GM19397 (cell line): ENCODE results near the gene GAB4.

ENCODE experiments used
- ATAC-seq: cut with Tn5 transposase; IDR thresholded peaks from one replicate; pipeline ENCODE4 v1.9.1; 2021; ENCODE audit warnings: mild to moderate bottlenecking, moderate library complexity; ENCODE audit not compliant: unreplicated experiment

The GAB4 gene

DNA sequence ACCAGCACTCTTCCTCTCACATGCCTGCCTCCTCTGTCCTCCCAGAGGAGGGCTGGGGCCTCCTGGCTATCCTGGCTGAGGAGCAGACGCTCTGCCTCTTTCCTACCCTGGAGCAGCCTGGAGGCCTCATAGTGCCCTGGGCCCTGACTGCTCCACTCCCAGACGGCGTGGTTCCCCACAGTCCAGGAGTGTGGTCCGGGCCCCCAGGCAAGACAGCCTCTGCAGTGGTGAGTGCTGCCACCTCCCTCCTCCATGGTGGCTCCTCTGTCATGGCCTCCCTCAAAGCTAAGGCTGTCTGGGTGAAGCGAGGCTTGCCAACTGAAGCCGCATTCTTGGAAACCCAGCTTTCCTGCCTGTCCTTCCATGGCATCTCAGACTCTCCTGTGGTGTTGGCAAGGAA lies 19.8 kb downstream of the GAB4 start:
- ATAC-seq: no peak

DNA sequence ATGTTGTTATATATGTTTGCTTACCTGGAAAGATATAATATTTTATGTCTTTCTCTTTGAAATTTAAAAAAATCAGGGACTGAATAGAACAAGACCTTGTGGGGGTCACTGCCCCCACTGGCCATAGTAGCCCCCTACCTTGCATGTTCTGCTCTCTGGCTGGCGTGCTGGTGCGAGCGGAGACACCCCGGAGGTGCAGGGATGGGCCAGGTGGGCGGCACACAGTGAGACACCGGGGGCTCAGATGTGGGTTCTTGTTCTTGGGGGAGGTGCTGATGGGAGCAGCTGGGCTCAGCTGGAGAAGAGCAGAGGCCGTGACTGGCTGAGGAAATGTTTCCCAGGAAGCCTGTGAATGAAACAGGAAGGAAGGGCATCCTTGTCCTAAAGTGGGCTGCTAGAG lies 20.2 kb downstream of the GAB4 start:
- ATAC-seq: no peak

DNA sequence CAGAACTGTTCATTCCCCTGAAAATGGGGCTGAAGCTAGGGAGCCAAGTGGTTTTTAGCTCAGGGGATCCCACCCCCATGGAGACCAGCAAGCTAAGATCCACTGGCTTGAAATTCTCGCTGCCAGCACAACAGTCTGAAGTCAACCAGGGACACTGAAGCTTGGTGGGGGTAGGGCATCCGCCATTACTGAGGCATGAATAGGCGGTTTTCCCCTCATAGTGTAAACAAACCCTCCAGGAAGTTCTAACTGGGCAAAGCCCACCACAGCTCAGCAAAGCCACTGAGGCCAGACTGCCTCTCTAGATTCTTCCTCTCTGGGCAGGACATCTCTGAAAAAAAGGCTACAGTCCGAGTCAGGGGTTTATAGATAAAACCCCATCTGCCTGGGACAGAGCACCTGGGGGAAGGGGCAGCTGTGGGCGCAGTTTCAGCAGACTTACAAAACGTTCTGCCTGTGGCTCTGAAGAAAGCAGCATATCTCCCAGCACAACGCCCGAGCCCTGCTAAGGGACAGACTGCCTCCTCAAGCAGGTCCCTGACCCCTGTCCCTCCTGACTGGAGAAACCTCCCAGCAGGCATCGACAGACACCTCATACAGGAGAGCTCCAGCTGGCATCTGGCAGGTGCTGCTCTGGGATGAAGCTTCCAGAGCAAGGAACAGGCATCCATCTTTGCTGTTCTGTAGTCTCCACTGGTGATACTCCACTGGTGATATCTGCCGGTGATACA lies 32.7 kb downstream of the GAB4 start:
- no peak for ATAC-seq

DNA sequence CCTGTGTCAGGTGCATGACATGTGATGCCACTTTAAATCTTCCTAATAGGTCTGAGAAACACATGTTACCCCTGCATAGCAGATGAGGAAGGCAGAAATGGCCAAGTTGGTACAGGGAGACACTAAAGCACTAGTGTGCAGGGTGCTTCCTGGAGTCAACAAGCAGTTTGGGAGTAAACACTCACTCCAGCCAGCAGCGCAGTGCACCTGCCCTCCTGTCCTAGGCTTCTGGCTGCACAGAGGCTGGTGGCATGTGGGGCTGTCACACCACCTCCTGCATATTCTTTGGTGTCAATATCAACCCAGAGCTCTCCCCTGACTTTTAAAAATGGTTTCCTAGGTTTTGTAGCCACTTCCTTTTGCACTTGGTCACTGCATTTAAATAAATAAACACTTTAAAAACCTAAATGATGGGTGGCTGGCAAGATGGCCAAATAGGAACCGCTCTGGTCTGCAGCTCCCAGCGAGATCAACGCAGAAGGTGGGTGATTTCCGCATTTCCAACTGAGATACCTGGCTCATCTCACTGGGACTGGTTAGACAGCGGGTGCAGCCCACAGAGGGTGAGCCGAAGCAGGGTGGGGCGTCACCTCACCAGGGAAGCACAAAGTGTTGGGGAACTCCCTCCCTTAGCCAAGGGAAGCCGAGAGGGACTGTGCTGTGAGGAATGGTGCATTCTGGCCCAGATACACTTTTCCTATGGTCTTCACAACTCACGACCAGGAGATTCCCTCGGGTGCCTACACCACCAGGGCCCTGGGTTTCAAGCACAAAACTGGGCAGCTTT lies 33.5 kb downstream of the GAB4 start:
- no peak for ATAC-seq

DNA sequence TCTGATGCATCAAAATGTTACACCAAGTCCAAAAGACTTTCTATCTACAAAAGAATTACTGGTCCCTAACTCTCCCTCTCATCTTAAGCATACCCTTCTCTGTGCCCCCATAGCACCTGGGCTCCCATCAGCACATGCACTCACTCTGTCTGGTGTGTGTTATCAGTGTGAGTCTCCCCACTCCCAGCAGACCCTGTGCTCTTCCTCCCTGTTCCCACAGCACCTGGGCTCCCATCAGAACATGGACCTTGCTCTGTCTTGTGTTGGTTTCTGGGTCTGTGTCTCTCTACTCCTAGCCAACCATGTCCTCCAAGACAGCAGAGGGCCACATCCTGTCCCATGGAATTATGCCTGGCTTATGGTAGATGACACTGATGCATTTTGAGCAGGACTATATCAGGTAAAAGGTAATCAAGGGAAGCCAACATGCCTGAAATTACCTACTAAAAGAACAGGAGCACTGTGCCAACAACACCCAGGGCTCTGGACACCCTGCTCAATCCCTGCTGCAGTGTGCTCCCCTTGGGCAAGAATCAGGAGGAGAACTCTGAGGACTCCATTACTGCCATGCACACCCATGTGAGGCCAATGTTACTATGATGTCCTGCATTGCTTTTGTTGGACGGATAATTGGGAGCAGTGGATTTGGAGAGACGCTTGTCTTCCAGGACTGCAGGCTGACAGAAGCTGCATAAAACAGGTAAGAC lies 34.3 kb downstream of the GAB4 start:
- no peak for ATAC-seq

DNA sequence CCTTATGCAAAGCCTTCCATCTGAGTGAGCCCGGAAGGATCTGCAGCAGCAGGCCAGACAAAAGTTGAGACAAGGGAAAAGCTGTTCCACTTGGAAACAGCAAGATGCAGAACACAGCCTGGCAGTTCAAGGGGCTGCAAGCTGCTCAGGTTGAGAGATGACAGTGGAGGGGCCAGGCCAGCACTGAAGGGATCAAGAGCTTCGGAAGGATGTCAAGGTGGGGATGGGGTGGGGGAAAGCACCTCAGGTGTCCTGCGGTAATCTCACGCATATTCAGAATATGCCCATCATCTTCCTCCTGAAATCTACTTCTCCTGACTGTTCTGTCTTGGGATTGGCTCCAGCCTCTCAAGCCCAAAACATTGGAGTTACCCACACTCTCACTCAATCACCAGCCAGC lies 35.7 kb downstream of the GAB4 start:
- no peak for ATAC-seq

DNA sequence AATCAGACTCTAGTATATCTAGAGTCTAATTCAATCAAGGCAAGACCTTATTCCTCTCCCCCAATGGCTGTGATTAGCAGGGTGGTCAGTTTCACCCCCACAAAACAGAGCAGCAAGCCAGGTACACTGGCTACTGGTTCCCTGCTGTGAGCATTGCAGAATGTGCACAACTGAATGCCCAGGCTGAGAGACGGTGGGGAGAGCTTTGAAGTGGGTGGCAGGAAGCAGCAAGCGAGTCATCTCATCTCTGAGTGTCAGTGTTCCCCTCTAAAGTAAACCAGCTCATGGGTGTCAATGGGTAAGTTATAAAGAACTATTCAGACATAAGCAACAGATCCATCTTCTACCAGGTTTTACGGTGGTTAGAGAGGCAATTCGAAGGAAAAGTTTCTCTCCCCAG lies 37.6 kb downstream of the GAB4 start:
- ATAC-seq: no peak

DNA sequence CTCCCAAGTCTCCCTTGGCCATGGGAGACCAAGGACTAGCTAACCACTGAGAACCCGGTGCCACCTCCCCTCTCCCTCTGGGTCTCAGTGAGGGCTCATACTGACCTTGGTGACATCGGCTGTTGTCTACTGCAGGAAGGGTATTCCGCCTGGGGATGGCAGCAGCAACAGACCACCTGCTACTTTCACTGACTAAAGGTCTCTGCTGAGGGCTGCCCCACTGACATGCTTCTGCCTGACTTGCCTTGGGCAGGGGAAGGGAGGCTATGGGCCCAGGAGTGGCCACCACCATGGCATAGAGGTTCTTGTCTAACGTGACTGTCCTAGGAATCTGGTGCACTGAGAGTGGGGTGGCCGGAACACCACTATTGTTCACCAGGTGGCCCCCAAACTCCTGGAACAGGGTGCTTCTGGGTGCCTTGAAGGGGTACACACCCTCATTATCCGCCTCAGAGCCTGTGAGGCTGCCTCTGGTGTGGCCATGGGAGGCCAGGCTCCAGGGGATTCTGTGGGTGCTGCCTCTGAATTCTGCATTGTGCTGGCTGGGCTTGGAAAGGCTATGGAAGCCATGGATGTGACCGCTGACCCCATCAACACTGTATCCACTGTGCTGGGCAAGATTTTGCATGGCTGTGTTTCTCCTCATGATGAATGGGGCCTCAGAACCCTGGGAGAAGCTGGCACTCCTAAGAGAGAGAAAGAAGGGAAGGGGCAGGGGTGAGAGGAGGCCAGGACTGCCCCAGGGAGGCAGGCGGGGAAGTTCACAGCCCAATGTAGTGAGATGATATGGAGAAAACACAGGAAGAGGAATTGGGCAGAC lies 38.3 kb downstream of the GAB4 start:
- ATAC-seq: no peak

DNA sequence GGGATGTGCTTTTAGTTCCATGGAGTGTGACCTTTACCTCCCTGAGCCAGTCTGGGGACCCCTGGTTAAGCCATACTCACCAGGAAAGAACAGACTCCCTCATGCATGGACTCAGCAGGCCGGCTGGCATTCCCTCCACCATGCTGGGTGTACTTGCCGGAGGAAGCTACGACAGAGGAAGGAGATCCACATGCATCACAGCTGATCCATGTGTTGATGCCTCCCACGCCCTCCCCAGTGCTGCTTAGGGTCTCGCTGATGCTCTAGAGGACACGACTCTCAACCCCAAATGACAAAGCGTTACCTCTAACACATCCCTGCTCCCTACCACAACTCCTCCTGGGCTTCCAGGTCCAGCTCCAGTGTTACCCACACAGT lies 39.8 kb downstream of the GAB4 start:
- ATAC-seq: no peak

DNA sequence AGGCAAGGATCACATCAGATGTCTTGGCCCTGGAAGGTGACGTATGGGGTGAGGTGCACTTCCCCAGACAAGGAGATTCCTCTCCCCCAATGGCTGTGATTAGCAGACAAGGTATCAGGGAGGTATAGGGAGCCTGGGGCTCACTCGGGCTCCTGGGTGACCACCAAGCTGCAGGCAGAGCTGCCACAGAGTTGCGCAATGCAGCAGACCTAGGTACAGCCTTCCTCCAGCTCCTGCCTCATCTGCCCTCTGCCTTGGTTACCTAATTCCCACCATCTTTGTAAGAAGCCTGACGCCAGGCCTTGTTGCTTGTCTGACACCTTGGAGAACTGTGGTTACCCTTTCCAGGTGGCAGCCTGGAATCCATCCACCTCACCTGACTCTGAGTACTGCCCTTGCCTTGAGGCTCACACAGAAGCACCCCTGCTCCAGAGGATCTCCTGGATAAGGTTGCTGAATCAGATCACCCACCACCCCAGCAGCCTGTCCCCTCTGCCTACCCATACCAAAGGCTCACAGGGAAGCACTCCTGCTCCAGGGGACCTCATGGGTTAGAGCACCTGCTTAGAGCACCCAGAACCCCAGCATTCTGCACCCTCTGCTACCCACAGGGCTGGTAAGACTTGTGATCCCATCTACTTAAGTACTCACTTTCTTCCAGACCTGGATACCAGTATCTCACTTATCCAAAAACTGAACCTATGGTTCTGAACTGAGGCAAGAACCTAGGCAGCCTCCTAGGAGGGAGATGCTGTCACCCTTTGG lies 40.4 kb downstream of the GAB4 start:
- no peak for ATAC-seq

DNA sequence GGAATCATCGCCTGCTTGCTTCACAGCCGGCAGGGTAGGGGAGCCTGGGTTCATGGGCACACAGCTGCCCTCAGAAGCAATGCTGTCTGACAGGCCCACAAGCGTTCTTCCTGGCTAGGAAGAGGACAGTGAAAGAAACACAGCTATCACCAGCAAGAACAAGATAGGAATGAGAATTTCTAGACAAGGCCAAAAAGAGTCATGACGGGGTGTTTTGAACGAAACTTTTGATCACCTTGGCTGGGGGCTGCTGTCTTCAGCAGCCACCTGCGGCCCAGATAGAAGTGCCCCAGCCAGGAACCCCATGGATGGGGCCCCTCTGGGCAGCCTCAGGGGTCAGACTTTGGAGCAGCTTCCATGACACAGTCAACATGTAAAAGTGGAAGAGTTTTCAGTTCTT lies 41.8 kb downstream of the GAB4 start:
- ATAC-seq: no peak

DNA sequence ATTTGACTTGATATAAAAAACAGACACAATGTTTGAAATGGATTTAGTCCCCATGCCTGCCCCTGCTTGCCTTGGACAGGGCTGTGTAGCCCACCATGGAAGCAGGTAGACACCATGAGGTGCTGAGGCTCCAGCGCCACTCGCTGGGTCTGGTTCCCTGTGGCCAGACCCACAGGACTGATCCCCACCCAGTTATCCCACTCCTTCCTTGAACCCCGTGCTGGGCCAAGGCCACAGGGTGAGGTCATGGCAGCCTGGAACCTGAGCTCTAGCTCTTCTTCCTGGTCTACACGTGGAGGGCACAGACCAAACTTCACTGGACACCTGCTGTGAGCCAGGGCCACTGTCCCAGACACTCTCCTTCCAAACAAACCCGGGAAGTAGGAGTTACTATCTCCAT lies 42.5 kb downstream of the GAB4 start:
- ATAC-seq: no peak

DNA sequence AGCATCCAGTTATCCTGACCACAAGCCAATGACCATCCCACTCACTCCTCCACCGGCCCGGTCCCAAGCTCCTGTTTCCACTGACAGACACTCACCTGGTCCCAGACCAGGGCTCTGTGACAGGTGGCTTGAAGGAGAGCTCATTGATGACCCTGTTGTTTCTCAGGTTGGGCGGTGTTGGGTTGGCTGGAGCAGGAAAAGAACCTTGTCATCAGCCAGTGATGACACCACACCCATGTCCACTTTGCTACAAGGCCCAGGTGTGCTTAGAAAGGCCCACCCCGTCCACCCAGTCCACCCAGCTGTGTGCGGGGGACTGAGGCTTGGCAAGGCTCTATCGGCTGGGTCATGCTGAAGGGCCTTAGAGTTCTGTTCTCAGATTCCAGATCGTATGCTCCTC lies 42.9 kb downstream of the GAB4 start:
- no peak for ATAC-seq

DNA sequence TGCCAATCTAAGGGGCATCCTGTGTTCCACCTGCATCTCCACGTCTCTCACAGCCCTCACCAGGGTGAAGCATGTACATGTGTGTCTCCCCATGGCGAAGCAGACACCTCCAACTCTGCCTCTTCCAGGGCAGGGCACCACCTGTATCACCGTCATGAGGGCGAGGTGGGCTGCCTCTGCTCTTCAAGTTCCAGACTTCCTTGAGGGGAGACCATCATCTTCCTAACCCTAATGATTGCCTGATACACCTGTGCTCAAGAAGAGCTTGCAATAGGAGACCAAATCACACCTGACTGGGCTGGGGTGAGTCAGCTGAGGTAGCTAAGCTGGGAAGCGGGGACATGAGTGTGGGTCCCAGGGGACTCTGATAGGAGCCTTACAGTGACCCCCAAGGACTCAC lies 43.7 kb downstream of the GAB4 start:
- ATAC-seq: no peak

DNA sequence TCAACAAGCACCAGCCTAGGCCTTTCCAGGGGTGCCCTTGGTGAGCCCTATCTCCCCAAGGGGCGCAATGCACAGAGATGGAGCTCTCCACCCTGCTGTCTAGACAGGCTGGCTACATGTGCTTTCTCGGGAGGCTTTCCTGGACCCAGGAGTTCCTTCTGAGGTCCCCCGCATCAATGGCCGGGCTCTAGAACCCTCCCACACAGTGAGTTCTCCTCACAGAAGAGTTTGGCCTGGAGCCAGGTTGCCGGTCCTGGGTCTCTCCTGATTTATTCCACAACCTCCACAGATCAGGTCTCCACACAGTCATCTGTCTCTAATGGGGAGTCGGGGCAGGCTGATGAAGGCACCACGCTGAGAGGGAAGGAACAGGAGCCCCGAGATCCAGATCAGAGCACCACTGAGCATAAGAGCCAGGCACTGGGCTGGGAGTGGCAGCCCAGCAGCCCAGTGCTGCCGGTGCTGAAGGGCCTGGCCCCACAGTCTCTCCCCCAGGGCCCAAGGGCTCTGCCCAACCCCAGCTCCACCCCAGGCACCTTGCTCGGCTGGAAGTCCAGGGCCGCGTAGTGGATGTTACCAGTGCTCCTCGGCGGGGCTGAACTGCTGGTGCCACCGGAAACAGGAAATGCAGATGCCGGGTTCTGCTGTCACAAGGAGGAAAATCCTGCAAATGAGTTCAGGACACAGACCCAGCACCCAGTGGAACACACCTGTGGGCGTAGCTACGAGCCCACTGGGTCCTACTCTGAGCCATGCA lies 44.7 kb downstream of the GAB4 start:
- no peak for ATAC-seq

DNA sequence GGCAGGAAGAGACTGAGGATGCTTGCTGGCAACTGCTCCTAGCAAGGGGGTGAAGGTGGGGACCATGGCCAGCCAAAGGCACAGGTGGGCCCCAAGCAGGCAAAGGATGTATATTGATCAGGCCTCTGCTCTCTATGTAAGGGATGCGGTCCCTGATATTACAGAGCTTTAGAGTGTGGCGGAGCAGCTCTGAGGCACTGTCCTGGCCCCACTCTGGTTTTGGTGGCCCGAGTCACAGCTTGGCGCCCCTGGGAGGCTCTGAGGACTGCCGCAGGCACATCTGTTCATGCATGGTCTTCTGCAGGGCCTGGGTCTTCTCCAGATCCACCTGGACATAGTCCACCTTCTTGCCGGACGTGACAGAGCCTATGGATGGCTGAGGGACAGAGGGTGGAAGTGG lies 45.5 kb downstream of the GAB4 start:
- ATAC-seq: no peak

DNA sequence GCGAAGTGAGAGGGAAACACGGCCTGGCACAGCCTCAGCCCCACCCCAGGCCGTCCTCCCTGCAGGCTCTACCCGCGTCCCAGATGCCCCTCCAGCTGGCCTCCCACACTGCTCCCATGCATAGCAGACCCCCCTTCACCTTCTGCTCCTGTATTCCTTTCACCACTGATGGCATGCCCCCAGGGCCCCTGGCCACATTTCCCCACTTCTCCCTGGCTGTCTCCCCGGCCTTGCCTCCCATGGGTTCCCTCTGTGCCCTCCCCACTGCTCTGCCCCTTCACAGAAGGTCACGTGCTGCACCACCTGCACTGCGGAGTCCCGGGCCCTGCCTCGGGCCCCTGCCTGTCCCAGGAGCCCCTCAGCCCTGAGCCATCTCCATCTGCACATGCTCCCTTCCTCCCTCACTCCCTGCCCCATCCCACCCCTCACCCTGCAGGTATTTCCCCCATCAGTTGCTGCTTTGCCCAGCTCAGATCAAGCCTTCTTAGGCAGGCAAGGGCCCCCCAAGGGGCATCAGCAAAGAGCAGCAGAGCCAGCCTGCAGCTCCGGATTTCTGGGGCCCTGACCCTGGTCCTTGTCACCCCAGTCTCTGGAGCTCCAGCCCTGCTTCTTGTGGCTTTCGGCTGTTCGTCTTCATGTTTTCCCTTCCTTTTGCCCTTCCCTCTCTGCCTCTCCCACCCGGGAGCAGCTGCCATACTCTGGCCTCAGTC lies 46.4 kb downstream of the GAB4 start:
- ATAC-seq: no peak

DNA sequence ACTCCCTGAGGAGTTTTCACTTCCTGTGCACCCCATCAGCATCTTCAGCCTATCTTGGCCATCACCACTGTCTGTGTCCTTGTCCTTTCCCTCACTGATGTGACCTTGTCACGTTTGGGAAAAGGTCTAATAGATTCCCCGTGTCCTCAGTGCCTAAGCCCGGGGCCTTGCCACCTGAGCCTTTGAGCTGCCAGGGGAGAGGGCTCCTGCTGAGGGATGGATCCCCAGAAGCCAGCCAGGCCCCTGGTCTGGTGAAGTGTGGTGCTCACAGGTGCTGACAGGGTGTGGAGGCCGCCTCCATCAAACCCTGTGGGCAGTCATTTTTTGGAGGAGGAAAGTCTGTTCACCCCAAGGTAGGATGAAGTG lies 47.2 kb downstream of the GAB4 start:
- no peak for ATAC-seq

DNA sequence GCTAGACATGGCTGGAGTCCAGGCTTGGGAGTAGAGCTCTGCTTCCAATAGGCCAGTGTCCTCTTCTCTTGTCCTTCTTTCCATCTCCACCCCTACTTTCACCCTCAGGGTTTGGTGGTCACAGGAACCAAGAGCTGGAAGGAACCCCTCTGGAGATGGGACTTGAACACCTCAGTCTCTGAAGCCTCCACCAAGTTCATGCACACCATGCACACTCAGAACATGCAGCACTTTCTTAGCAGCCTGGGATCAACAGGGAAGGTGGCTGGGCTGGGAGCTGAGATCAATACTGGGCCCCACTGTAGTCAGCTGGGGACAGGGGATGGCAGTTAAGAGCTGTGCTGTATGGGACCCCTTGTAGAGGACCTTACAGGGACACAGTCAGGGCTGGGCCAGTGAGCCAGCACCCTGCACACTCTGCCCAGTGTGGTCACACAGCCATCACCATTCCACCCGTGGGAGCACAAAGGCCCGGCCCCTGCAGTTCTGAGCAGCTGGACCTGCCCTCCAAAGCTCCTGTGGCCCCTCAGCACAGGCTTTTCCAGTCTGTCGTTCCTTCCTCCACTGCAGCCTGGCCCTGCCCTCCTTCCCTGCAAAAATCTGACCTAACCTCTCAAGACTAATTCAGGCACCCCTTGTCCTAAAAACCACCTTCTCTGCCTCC lies 47.7 kb downstream of the GAB4 start:
- ATAC-seq: no peak
